Spleen (tissue), 11 donors: ENCODE data around the gene GUCA1A. TPM values are rescaled to one million over a fixed set of nuclear protein-coding genes. Genes with fewer than 3 reads are reported as not detected.

Experiments
- DNase-seq: peaks from one replicate; pipeline ENCODE4 v3.0.0-alpha.2; 2020
- H3K27ac ChIP-seq, 8 donors: fragments of 200-600 bp; sonication (generic) in 7 of 8; 1 replicate in 4 of 8; 2 replicates in 4 of 8; pipeline versions ENCODE4 v1.5.0 to v1.8.0; 2016 to 2021; ENCODE audit warnings: inconsistent platforms in 4 of 8, mild to moderate bottlenecking in 4 of 8, moderate library complexity in 1 of 8
- H3K27me3 ChIP-seq, 7 donors: fragments of 200-600 bp; sonication (generic) in 6 of 7; replicated peaks in 1 of 7; 1 replicate in 4 of 7; 2 replicates in 3 of 7; pipeline versions ENCODE4 v1.5.0 to v1.8.0; 2016 to 2021; ENCODE audit warnings: inconsistent platforms in 3 of 7, mild to moderate bottlenecking in 1 of 7
- H3K36me3 ChIP-seq, 6 donors: fragments of 200-600 bp; sonication (generic) in 5 of 6; 1 replicate in 4 of 6; 2 replicates in 2 of 6; pipeline versions ENCODE4 v1.5.0 to v1.8.0; 2016 to 2021; ENCODE audit warnings: inconsistent platforms in 2 of 6
- H3K4me1 ChIP-seq, 6 donors: fragments of 200-600 bp; sonication (generic) in 5 of 6; 1 replicate in 3 of 6; 2 replicates in 3 of 6; pipeline versions ENCODE4 v1.5.0 to v1.8.0; 2016 to 2021; ENCODE audit warnings: inconsistent platforms in 3 of 6
- H3K4me3 ChIP-seq, 8 donors: fragments of 200-600 bp; sonication (generic) in 7 of 8; 1 replicate in 4 of 8; 2 replicates in 4 of 8; pipeline versions ENCODE4 v1.5.0 to v1.8.0; 2016 to 2021; ENCODE audit warnings: inconsistent platforms in 4 of 8, mild to moderate bottlenecking in 4 of 8, moderate library complexity in 2 of 8
- H3K9me3 ChIP-seq, 8 donors: fragments of 200-600 bp; sonication (generic) in 7 of 8; 1 replicate in 4 of 8; 2 replicates in 4 of 8; pipeline versions ENCODE4 v1.5.0 to v1.8.0; 2016 to 2021; ENCODE audit warnings: inconsistent platforms in 4 of 8
- CTCF ChIP-seq, 11 experiments: fragments of 200-600 bp in 7 of 11; fragments of 450-650 bp in 4 of 11; sonication (generic) in 4 of 11; IDR thresholded peaks in 8 of 11; conservative IDR thresholded peaks in 3 of 11; 1 replicate in 7 of 11; 2 replicates in 4 of 11; pipeline versions ENCODE4 v1.4.0 to v1.8.0; 2016 to 2021; ENCODE audit warnings: antibody characterized with exemption in 11 of 11, inconsistent platforms in 4 of 11, mild to moderate bottlenecking in 1 of 11
- POLR2A ChIP-seq, 3 donors: fragments of 450-650 bp; IDR thresholded peaks; one replicate each; pipeline ENCODE4 v1.5.1; 2017; ENCODE audit warnings: antibody characterized with exemption in 3 of 3, mild to moderate bottlenecking in 1 of 3
- POLR2AphosphoS5 ChIP-seq, 3 donors: sonication (generic); formaldehyde crosslinking; IDR thresholded peaks; one replicate each; pipeline ENCODE4 v1.5.1; 2017; ENCODE audit warnings: antibody characterized with exemption in 3 of 3
- WGBS, 5 donors: extraction: QIAGEN DNeasy Blood & Tissue Kit in 3 of 5; methylation state at CpG; one replicate each; pipeline versions ENCODE4 v1.1.5 to v1.1.7; 2013 to 2018; 5-methylcytosine and 5-hydroxymethylcytosine counted together
- intact Hi-C: fragments of 100-400 bp; cut with DNase I; formaldehyde crosslinking; loops from one replicate; pipeline ENCODE4 v1.15.0; 2023; ENCODE audit warnings: low total_unique reads
- polyA plus RNA-seq, 3 donors: library from polyadenylated mRNA; stranded (reverse); fragments of 200-250 nt; gene quantifications; one replicate each; pipeline ENCODE4 v1.2.1, GENCODE V29; 2013
- total RNA-seq, 7 donors: library from RNA; depleted of rRNA in 3 of 7; stranded (reverse); fragments of >200 nt in 3 of 7; fragmentation: NEBNext Ultra II Directional in 4 of 7; extraction: Animal tissue kit (Norgen Biotek cat#: 25700) in 4 of 7; gene quantifications; one replicate each; pipeline versions ENCODE4 v1.1.0 to v1.2.1, GENCODE V29; 2016 to 2021
- donor health status: healthy with polysubstance abuse.
- donor health status: DM: no; HTN: no; CAD: no; lungs with moderate emphysema.
- donor health status: DM: no; HTN: no; CAD: no.
- donor health status: Bipolar disorder and iron deficiency.
- donor health status: healthy.
- donor health status: DM: no; HTN: no; CAD: no.
- donor health status: DM: yes; HTN: yes; CAD: no.

GUCA1A gene
- total and polyA plus RNA-seq, 10 donors: 0.11 TPM; not detected in 9

GRCh38 chr6:42125663-42126062 is 47.5 kb upstream of the GUCA1A start:
- no peaks in the 10 kb centered on the region for H3K9me3 ChIP-seq
- no peaks in the 10 kb centered on the region for H3K36me3 ChIP-seq
- no peak overlapping the region for H3K4me3 ChIP-seq
- no peak for TF ChIP-seq POLR2A (IDR thresholded peaks at IDR 0.05)
- no peak for TF ChIP-seq CTCF (IDR thresholded peaks at IDR 0.05 in 8 of 11, conservative IDR thresholded peaks at IDR 0.05 in 3 of 11)
- no peak for TF ChIP-seq POLR2AphosphoS5 (IDR thresholded peaks at IDR 0.05)
- H3K27ac ChIP-seq: no peak overlapping the region
- no peaks in the 10 kb centered on the region for H3K27me3 ChIP-seq
- H3K4me1 ChIP-seq: peaks cover 0 to 7% (median 0%) of the 10 kb centered on the region in 6 donors
- intact Hi-C loops: no loop called here
- WGBS, 5 donors: 76 to 92% (median 80%) methylated on average over 3 of the region's 3 CpGs
- DNase-seq: no peak

- DNase-seq: peak; percentile 80
- TF ChIP-seq CTCF (IDR thresholded peaks at IDR 0.05 in 8 of 11, conservative IDR thresholded peaks at IDR 0.05 in 3 of 11): no peak
- TF ChIP-seq POLR2AphosphoS5 (IDR thresholded peaks at IDR 0.05): peak; percentile 33 to 62 (median 35)
- no peak for TF ChIP-seq POLR2A (IDR thresholded peaks at IDR 0.05)
- peaks cover 0 to 7% (median 0%) of the 10 kb centered on the region in 6 donors for H3K4me1 ChIP-seq
- intact Hi-C loops: no loop called here
- no peak overlapping the region for H3K4me3 ChIP-seq
- WGBS, 5 donors: 74 to 84% (median 78%) methylated on average over 24 to 25 of the region's 25 CpGs
- H3K27ac ChIP-seq: no peak overlapping the region
- no peaks in the 10 kb centered on the region for H3K36me3 ChIP-seq
- H3K9me3 ChIP-seq: no peaks in the 10 kb centered on the region
- no peaks in the 10 kb centered on the region for H3K27me3 ChIP-seq
These were observed 44.5 kb upstream of the GUCA1A start for GRCh38 chr6:42128460-42129359.

- no peak overlapping the region for H3K4me3 ChIP-seq
- TF ChIP-seq POLR2AphosphoS5 (IDR thresholded peaks at IDR 0.05) (no peak), CTCF (IDR thresholded peaks at IDR 0.05 in 8 of 11, conservative IDR thresholded peaks at IDR 0.05 in 3 of 11) (no peak), POLR2A (IDR thresholded peaks at IDR 0.05) (no peak)
- H3K27me3 ChIP-seq: no peaks in the 10 kb centered on the region
- WGBS, 5 donors: 72 to 95% (median 89%) methylated on average over 2 of the region's 2 CpGs
- intact Hi-C loops: no loop called here
- no peak for DNase-seq
- H3K9me3 ChIP-seq: no peaks in the 10 kb centered on the region
- H3K27ac ChIP-seq: no peak overlapping the region
- H3K36me3 ChIP-seq: no peaks in the 10 kb centered on the region
- peaks cover 0 to 7% (median 0%) of the 10 kb centered on the region in 6 donors for H3K4me1 ChIP-seq
These were observed 43.8 kb upstream of the GUCA1A start for GRCh38 chr6:42129360-42129676.

- Histone ChIP-seq H3K4me1 (peaks cover 0 to 7% (median 0%) of the 10 kb centered on the region in 6 donors), H3K4me3 (no peak overlapping the region), H3K9me3 (no peaks in the 10 kb centered on the region), H3K36me3 (no peaks in the 10 kb centered on the region), H3K27me3 (no peaks in the 10 kb centered on the region), H3K27ac (no peak overlapping the region)
- intact Hi-C loops: no loop called here
- no peak for TF ChIP-seq POLR2AphosphoS5 (IDR thresholded peaks at IDR 0.05)
- no peak for TF ChIP-seq POLR2A (IDR thresholded peaks at IDR 0.05)
- TF ChIP-seq CTCF (IDR thresholded peaks at IDR 0.05 in 8 of 11, conservative IDR thresholded peaks at IDR 0.05 in 3 of 11): no peak
- DNase-seq: no peak
- WGBS, 5 donors: 83 to 92% (median 87%) methylated on average over 11 of the region's 11 CpGs
These were observed 41.6 kb upstream of the GUCA1A start for GRCh38 chr6:42131531-42131930.
